Effector CD4-positive, alpha-beta T cell (primary cell): Measurements from ENCODE around the gene OR52E2.

Source experiments
- DNase-seq: peaks from one replicate; pipeline ENCODE4 v3.0.0-alpha.2; 2020

The OR52E2 gene

DNA sequence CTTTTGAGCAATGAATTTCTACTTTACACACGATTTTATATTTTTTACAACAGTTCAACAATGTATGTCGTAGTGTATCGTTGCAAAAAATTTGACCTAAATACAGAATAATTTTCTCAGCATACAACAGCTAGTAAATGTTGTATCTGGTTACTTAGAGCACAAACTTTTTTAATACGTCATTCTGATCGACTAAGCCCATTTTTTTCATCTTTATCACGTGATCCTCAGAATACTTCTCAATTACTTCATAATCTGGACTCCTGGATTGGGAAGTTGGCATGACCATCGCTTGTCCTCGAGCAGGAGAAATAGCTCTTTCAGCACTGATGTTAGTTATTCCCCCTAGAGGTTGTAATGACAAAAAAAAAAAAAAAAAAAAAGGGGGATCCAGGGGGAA is 48.2 kb downstream of the OR52E2 start:
- no peak for DNase-seq
